ENCODE measurements around the gene GNL1. TPM values are rescaled to one million over a fixed set of nuclear protein-coding genes. Genes with fewer than 3 reads are reported as not detected.

Gene GNL1
- total and polyA plus RNA-seq, 10 of the 15 experiments (the other 5 are each of a cell fraction or from before 2014, with no cell fraction given), result 0.18 to 64.5 (median 45.5) TPM

DNA sequence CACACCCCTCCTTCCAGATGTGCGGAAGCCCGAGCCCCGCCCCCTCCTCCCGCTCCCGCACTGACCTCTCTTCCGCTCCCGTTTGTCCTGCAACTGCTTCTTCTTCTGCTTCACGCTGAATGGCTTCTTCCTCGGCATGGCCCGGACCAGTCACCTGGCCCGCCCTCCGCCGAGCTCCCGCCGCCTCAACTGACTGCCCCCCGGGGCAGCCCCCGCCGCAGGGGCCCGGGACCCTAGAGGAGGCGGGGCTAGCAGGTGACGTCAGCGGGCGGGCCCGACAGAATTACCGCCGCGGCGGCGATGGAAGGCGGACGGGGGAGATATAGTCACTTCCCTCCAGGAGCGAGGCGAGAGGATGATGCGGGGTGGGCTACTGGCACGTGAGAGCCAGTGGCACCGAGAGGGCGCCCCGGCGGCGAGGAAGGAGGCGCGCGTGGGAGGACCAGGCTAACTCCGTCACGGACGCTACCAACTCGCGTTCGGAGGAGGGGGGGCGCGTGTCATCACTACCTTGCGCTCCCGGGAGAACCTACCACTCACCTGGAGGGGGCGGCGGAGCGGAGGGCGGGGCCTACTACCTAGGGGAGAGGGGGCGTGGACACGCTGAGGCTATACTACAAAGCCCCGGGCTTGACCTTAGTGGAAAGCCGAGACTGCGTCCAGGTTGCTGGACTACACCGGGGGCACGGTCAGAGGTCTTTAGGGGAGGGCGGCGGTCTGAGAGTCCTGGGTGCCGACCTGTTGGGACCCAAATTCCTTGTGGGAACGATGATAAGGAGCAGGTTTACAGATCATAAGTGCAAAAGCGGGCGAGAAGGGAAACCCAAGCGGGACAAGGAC, at the start of gene GNL1 (continued):
- TF ChIP-seq, protein P1, sequence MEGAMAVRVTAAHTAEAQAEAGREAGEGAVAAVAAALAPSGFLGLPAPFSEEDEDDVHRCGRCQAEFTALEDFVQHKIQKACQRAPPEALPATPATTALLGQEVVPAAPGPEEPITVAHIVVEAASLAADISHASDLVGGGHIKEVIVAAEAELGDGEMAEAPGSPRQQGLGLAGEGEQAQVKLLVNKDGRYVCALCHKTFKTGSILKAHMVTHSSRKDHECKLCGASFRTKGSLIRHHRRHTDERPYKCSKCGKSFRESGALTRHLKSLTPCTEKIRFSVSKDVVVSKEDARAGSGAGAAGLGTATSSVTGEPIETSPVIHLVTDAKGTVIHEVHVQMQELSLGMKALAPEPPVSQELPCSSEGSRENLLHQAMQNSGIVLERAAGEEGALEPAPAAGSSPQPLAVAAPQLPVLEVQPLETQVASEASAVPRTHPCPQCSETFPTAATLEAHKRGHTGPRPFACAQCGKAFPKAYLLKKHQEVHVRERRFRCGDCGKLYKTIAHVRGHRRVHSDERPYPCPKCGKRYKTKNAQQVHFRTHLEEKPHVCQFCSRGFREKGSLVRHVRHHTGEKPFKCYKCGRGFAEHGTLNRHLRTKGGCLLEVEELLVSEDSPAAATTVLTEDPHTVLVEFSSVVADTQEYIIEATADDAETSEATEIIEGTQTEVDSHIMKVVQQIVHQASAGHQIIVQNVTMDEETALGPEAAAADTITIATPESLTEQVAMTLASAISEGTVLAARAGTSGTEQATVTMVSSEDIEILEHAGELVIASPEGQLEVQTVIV (IDR thresholded peaks at IDR 0.05; ENCODE audit: borderline replicate concordance, partially characterized antibody), result peak; percentile 8
- TF ChIP-seq, protein P2, sequence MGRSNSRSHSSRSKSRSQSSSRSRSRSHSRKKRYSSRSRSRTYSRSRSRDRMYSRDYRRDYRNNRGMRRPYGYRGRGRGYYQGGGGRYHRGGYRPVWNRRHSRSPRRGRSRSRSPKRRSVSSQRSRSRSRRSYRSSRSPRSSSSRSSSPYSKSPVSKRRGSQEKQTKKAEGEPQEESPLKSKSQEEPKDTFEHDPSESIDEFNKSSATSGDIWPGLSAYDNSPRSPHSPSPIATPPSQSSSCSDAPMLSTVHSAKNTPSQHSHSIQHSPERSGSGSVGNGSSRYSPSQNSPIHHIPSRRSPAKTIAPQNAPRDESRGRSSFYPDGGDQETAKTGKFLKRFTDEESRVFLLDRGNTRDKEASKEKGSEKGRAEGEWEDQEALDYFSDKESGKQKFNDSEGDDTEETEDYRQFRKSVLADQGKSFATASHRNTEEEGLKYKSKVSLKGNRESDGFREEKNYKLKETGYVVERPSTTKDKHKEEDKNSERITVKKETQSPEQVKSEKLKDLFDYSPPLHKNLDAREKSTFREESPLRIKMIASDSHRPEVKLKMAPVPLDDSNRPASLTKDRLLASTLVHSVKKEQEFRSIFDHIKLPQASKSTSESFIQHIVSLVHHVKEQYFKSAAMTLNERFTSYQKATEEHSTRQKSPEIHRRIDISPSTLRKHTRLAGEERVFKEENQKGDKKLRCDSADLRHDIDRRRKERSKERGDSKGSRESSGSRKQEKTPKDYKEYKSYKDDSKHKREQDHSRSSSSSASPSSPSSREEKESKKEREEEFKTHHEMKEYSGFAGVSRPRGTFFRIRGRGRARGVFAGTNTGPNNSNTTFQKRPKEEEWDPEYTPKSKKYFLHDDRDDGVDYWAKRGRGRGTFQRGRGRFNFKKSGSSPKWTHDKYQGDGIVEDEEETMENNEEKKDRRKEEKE (IDR thresholded peaks at IDR 0.05), result peak; percentile 86
- peak; percentile 97 for TF ChIP-seq CREB1 (IDR thresholded peaks at IDR 0.05; ENCODE audit: low read depth)
- TF ChIP-seq DPF2 (IDR thresholded peaks at IDR 0.05), result peak; percentile 42; the same call in 1 of the 2 replicates
- TF ChIP-seq, protein P3, sequence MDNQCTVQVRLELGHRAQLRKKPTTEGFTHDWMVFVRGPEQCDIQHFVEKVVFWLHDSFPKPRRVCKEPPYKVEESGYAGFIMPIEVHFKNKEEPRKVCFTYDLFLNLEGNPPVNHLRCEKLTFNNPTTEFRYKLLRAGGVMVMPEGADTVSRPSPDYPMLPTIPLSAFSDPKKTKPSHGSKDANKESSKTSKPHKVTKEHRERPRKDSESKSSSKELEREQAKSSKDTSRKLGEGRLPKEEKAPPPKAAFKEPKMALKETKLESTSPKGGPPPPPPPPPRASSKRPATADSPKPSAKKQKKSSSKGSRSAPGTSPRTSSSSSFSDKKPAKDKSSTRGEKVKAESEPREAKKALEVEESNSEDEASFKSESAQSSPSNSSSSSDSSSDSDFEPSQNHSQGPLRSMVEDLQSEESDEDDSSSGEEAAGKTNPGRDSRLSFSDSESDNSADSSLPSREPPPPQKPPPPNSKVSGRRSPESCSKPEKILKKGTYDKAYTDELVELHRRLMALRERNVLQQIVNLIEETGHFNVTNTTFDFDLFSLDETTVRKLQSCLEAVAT (IDR thresholded peaks at IDR 0.05), result no peak
- peak; percentile 72 for TF ChIP-seq MTA2 (IDR thresholded peaks at IDR 0.05; ENCODE audit: low read depth)
- TF ChIP-seq, protein P4, sequence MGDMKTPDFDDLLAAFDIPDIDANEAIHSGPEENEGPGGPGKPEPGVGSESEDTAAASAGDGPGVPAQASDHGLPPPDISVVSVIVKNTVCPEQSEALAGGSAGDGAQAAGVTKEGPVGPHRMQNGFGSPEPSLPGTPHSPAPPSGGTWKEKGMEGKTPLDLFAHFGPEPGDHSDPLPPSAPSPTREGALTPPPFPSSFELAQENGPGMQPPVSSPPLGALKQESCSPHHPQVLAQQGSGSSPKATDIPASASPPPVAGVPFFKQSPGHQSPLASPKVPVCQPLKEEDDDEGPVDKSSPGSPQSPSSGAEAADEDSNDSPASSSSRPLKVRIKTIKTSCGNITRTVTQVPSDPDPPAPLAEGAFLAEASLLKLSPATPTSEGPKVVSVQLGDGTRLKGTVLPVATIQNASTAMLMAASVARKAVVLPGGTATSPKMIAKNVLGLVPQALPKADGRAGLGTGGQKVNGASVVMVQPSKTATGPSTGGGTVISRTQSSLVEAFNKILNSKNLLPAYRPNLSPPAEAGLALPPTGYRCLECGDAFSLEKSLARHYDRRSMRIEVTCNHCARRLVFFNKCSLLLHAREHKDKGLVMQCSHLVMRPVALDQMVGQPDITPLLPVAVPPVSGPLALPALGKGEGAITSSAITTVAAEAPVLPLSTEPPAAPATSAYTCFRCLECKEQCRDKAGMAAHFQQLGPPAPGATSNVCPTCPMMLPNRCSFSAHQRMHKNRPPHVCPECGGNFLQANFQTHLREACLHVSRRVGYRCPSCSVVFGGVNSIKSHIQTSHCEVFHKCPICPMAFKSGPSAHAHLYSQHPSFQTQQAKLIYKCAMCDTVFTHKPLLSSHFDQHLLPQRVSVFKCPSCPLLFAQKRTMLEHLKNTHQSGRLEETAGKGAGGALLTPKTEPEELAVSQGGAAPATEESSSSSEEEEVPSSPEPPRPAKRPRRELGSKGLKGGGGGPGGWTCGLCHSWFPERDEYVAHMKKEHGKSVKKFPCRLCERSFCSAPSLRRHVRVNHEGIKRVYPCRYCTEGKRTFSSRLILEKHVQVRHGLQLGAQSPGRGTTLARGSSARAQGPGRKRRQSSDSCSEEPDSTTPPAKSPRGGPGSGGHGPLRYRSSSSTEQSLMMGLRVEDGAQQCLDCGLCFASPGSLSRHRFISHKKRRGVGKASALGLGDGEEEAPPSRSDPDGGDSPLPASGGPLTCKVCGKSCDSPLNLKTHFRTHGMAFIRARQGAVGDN (IDR thresholded peaks at IDR 0.05), result no peak
- no peak for TF ChIP-seq CHD2 (IDR thresholded peaks at IDR 0.05; ENCODE audit: borderline replicate concordance, low read depth, low read length)
- TF ChIP-seq BACH1 (IDR thresholded peaks at IDR 0.05; ENCODE audit: borderline replicate concordance), result peak; percentile 81
- TF ChIP-seq, protein P5, sequence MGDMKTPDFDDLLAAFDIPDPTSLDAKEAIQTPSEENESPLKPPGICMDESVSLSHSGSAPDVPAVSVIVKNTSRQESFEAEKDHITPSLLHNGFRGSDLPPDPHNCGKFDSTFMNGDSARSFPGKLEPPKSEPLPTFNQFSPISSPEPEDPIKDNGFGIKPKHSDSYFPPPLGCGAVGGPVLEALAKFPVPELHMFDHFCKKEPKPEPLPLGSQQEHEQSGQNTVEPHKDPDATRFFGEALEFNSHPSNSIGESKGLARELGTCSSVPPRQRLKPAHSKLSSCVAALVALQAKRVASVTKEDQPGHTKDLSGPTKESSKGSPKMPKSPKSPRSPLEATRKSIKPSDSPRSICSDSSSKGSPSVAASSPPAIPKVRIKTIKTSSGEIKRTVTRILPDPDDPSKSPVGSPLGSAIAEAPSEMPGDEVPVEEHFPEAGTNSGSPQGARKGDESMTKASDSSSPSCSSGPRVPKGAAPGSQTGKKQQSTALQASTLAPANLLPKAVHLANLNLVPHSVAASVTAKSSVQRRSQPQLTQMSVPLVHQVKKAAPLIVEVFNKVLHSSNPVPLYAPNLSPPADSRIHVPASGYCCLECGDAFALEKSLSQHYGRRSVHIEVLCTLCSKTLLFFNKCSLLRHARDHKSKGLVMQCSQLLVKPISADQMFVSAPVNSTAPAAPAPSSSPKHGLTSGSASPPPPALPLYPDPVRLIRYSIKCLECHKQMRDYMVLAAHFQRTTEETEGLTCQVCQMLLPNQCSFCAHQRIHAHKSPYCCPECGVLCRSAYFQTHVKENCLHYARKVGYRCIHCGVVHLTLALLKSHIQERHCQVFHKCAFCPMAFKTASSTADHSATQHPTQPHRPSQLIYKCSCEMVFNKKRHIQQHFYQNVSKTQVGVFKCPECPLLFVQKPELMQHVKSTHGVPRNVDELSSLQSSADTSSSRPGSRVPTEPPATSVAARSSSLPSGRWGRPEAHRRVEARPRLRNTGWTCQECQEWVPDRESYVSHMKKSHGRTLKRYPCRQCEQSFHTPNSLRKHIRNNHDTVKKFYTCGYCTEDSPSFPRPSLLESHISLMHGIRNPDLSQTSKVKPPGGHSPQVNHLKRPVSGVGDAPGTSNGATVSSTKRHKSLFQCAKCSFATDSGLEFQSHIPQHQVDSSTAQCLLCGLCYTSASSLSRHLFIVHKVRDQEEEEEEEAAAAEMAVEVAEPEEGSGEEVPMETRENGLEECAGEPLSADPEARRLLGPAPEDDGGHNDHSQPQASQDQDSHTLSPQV (IDR thresholded peaks at IDR 0.05), result 0 out of 2 replicates have a peak, but pooled peaks have one; percentile 5
- 0 out of 2 replicates have a peak, but pooled peaks have one; percentile 15 for TF ChIP-seq HDAC2 (IDR thresholded peaks at IDR 0.05)
- TF ChIP-seq ZSCAN29 (IDR thresholded peaks at IDR 0.05), result no peak

Data from GM12878 (cell line).